ENCODE data around the gene FMNL2. TPM values are rescaled to one million over a fixed set of nuclear protein-coding genes. Genes with fewer than 3 reads are reported as not detected.

Gene FMNL2
- total RNA-seq, 1 experiment from 2014 or later: 28.1 TPM

- DNase-seq (ENCODE audit: low read depth, low spot score) (no peak), ATAC-seq (no peak)
- no peak overlapping the region for H3K27ac ChIP-seq (ENCODE audit: low read depth, low read length)
- no TSS peak for BruUV-seq (replicated peaks)
- H3K4me2 ChIP-seq (ENCODE audit: low read length): no peak overlapping the region
- H3K9ac ChIP-seq (ENCODE audit: low read length): no peak overlapping the region
- no peak for TF ChIP-seq TCF7L2 (IDR thresholded peaks at IDR 0.05; ENCODE audit: borderline replicate concordance, extremely low read depth, insufficient read depth, insufficient read length)
- TF ChIP-seq POLR2A (IDR thresholded peaks at IDR 0.05; ENCODE audit: borderline replicate concordance, extremely low read depth, insufficient read depth, insufficient read length): no peak
- no peak for TF ChIP-seq POLR2AphosphoS5 (IDR thresholded peaks at IDR 0.05; ENCODE audit: low read depth, low read length)
- no peak for TF ChIP-seq JUND (IDR thresholded peaks at IDR 0.05)
- no peak for TF ChIP-seq CBX3 (IDR thresholded peaks at IDR 0.05; ENCODE audit: low read depth)
- no peak for TF ChIP-seq ATF3 (IDR thresholded peaks at IDR 0.05)
- TF ChIP-seq EGR1 (IDR thresholded peaks at IDR 0.05; ENCODE audit: low read depth): no peak
- TF ChIP-seq CEBPB (IDR thresholded peaks at IDR 0.05; ENCODE audit: low read depth): no peak
- ChIA-PET RAD21 (ENCODE audit: low non-redundant PET in 1 of 2, low total read pairs in 2 of 2, uncharacterized antibody in 2 of 2, unreplicated experiment in 2 of 2) (no interaction called here), CTCF (no interaction called here), POLR2A (no interaction called here)
- H3K36me3 ChIP-seq (ENCODE audit: control insufficient read depth in 1 of 2, insufficient read depth in 2 of 2, low read length in 2 of 2): no peaks in the 10 kb centered on the region
- H3K9me3 ChIP-seq (ENCODE audit: control insufficient read depth in 1 of 2, insufficient read depth in 1 of 2, low read depth in 1 of 2, low read length in 2 of 2): no peaks in the 10 kb centered on the region
- no peaks in the 10 kb centered on the region for H4K20me1 ChIP-seq (ENCODE audit: insufficient read depth)
- no peaks in the 10 kb centered on the region for H3K27me3 ChIP-seq (ENCODE audit: insufficient read depth, low read length)
- H3K4me3 ChIP-seq (replicated peaks in 1 of 2; ENCODE audit: low read depth in 1 of 2, low read length in 2 of 2): no peak overlapping the region
- intact Hi-C loops (cut with micrococcal nuclease): no loop called here
- H2AFZ ChIP-seq (ENCODE audit: low read depth, low read length, poor library complexity, severe bottlenecking): no peak overlapping the region
- H3K9me2 ChIP-seq (ENCODE audit: insufficient read depth): no peaks in the 10 kb centered on the region
- peaks cover 52% of the 10 kb centered on the region for H3K79me2 ChIP-seq (ENCODE audit: insufficient read depth, low read length)
- H3K4me1 ChIP-seq (ENCODE audit: control insufficient read depth in 1 of 2, insufficient read depth in 2 of 2, low read length in 2 of 2): no peaks in the 10 kb centered on the region
Measured at GRCh38 chr2:152375174-152375573, 40.2 kb downstream of the FMNL2 start.

- no peak for TF ChIP-seq MAX (IDR thresholded peaks at IDR 0.05)
- no peak for TF ChIP-seq YY1 (IDR thresholded peaks at IDR 0.05; ENCODE audit: extremely low read depth, insufficient replicate concordance, low read depth, low read length)
- TF ChIP-seq SRF (IDR thresholded peaks at IDR 0.05; ENCODE audit: low read depth): no peak
- TF ChIP-seq CTCF (IDR thresholded peaks at IDR 0.05 in 2 of 3, conservative IDR thresholded peaks at IDR 0.05 in 1 of 3; ENCODE audit: borderline replicate concordance in 1 of 3, insufficient read depth in 1 of 3, low read depth in 2 of 3, low read length in 2 of 3): no peak
- no peak for TF ChIP-seq ATF3 (IDR thresholded peaks at IDR 0.05)
- no peak for TF ChIP-seq RAD21 (IDR thresholded peaks at IDR 0.05; ENCODE audit: low read depth)
- no peak for TF ChIP-seq REST (IDR thresholded peaks at IDR 0.05; ENCODE audit: low read depth)
- Histone ChIP-seq H3K27ac (ENCODE audit: low read depth, low read length) (no peak overlapping the region), H4K20me1 (ENCODE audit: insufficient read depth) (no peaks in the 10 kb centered on the region), H3K79me2 (ENCODE audit: insufficient read depth, low read length) (peaks cover 55% of the 10 kb centered on the region), H3K36me3 (ENCODE audit: control insufficient read depth in 1 of 2, insufficient read depth in 2 of 2, low read length in 2 of 2) (no peaks in the 10 kb centered on the region), H3K4me1 (ENCODE audit: control insufficient read depth in 1 of 2, insufficient read depth in 2 of 2, low read length in 2 of 2) (no peaks in the 10 kb centered on the region), H3K27me3 (ENCODE audit: insufficient read depth, low read length) (no peaks in the 10 kb centered on the region), H3K4me3 (replicated peaks in 1 of 2; ENCODE audit: low read depth in 1 of 2, low read length in 2 of 2) (no peak overlapping the region), H3K9me3 (ENCODE audit: control insufficient read depth in 1 of 2, insufficient read depth in 1 of 2, low read depth in 1 of 2, low read length in 2 of 2) (no peaks in the 10 kb centered on the region), H2AFZ (ENCODE audit: low read depth, low read length, poor library complexity, severe bottlenecking) (no peak overlapping the region), H3K9me2 (ENCODE audit: insufficient read depth) (no peaks in the 10 kb centered on the region), H3K9ac (ENCODE audit: low read length) (no peak overlapping the region), H3K4me2 (ENCODE audit: low read length) (no peak overlapping the region)
- DNase-seq (ENCODE audit: low read depth, low spot score) (no peak), ATAC-seq (no peak)
- CTCF ChIA-PET: no interaction called here
- intact Hi-C loops (cut with micrococcal nuclease): no loop called here
- RAD21 ChIA-PET (ENCODE audit: low non-redundant PET in 1 of 2, low total read pairs in 2 of 2, uncharacterized antibody in 2 of 2, unreplicated experiment in 2 of 2): no interaction called here
- no TSS peak for BruUV-seq (replicated peaks)
- POLR2A ChIA-PET: no interaction called here
Measured at GRCh38 chr2:152376385-152376784, 41.4 kb downstream of the FMNL2 start.

All from HCT116 (cell line).